Inflammatory macrophage (primary cell): ENCODE results near the gene TUBA4B.

ENCODE experiments used
- DNase-seq, 2 donors: peaks; one replicate each; pipeline ENCODE4 v3.0.0-alpha.2; 2020 to 2022

Gene TUBA4B

DNA sequence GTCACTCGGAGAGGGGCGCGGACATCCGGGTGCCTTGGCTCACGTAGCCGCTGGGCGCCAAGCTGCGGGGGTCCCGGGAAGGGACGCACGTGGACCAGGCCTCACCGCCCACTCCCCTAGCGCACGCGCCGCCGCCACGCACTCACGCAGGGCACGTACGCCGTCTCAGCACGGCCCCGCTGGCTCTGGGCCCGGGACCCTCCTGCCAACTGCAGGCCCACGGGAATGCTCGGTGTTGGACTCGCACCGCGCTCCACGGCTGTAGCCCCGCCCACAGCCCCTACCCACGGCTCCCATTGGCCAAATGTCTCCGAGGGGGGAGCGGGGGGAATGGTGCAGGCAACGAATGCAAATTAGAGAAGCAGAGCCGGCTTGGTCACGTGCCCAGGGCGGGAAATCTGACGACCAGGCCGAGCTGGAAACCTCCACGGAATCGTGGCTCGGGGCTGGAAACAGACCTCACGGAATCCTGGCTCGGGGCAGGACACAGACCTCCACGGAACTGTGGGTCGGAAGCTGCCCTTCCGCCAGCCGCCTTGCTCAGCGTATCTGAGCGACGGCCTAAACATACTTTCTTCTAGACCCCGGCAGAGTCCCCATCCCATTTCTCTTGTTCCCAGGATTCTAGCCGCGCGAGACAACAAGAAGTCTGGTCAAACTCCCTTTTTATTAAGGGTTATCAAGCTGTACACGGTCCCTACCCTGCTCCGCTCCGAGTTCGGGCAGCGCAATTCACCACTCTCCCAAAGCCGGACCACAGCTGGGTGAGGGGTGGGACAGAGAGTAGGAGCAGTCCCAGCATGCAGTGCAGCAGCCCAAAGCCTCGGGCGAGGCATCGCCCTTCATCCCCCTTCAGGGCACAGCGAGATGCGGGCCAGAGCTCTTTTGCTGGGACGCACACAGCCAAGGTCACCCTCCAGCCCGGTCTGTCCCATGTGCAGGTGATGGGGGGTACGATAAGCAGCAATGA, 34.0 kb upstream of the TUBA4B start, which contains the start of gene ABCB6:
Gene ABCB6, minus strand, starts transcription at position 227 of the 970 bp plus-strand sequence. CDS start 285 bp downstream, outside the sequence.
- DNase-seq: peak; percentile 43 to 63

DNA sequence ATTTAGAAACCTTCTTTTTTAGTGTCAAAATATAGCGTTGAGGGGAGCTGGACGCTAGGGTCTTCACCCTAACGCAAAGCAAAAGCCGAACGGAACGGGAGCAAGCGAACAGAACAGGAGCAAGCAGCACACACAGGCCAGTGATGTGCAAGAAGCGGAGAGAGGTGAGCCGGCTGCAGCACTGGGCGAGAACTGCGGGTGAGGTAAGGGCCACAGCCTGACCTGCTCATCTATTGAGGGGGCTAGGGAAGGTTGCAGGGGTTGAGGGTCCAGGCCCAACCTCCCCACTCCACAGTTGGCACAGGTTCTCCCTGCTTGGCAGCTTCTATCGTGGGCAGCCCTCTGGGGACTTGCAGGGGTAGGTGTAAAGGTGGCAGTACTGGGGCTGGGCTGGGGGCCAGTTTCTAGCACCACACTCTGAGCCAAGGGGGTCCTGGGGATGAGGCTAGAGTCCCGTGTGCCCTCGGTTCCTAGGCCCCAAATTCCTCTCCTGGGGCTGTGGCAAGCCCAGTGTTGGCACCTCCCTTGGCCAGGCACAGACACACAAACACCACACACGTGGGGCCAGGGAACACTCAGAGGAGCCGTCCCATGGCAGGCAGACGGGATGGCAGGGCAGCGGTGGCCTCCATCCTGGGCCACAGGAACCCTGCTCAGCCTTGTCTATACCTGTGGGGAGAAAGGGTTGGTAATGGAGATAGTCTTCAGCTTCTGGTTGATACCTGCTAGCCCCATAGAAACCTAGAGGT, 33.1 kb upstream of the TUBA4B start:
- no peak for DNase-seq

DNA sequence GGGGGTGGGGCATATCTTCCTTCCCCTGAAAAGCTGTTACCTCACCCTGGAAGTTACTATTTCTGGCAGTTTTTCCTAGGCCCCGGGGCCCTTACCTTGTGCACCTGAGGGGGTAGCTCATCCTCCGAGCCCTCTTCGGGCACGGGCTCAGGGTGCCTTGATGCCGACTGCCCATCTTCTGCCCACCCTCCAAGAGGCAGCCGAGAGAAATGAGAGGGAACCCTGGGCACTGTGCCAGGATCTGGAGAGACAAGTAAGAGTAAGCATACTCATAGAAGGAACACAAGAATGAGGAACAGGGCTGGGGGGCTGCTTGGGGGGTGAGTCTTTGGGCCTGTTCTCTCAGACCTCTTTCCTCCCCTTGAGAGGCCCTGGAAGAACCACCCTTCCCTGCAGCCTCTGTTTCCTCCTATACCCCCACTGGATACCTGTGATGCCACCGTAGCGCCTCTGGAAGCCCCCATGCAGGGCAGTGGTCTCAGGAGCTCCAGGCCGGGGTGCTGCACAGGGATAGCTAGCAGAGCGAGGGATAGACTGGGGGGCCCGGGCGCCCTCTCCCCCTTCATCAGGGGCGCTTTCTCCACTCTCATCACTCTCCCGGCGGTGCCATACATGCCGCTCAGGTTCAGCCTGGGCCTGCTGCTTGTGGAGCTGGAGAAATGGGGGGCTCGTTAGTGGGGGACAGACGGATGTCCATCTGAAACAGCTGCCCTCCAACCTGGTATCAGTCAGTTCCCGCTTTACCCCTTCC, 32.2 kb upstream of the TUBA4B start:
- no peak for DNase-seq

DNA sequence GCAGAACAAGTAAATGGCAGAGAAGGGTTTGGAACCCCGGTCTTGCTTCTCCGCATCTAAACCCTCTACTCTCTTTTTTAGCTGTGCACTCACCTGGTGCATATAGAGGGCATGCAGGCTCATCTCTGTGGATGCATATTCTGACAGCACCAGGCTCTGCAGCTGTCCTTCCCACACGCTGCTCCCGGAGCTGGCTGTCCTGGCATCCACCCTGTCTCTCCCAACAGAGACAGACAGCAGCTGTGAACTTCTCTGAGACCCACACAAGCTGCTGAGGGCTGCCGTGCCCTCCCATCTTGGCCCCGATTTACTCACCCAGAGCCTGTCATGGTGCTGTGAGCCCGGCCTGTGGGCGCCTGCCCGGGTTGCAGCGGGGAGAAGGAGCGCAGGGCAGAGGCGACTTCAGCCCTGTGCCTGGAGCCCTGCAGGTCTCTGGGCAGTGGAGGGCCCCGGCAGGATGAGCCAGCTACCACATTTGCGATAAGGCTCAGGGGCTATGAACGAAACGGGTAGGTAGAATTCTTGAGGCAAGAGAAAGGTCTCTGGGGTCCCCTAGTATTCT, 31.0 kb upstream of the TUBA4B start:
- DNase-seq: no peak

DNA sequence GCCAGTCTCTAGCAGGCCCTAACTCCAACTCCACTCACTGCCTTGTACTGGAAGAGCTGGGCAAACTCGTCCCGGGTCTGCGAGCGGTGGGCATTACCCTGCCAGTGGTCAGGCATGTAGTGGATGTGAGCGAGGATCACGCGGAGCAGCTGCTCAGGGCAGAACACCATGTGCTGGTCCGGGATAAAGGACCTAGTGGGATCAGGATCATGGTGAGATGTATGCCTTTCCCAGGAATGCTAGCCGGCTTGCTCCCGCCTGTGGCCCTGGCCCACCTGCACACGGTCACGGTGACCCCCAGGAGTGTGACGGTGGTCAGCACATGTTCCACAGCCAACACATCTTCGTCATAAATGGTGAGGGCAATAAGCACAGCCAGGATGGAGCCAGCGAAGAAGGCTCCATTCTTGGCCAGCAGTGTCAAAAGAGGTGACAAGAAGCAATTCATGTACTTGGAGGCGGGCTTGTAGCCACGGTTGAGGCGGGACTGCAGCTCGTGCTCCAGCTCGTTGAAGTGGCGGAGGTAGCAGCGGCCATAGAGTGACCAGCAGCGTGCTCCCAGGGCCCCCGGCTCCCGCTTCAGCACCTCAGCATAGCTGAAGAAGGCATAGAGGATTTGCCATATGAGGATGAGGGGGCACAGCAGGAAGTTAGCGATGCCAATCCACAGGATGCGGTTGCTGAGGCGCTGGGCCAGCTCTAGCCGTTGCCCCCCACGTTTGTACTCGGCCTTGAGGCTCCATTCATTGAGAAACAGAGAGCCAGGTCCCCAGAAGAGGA, 29.0 kb upstream of the TUBA4B start:
- DNase-seq: no peak

DNA sequence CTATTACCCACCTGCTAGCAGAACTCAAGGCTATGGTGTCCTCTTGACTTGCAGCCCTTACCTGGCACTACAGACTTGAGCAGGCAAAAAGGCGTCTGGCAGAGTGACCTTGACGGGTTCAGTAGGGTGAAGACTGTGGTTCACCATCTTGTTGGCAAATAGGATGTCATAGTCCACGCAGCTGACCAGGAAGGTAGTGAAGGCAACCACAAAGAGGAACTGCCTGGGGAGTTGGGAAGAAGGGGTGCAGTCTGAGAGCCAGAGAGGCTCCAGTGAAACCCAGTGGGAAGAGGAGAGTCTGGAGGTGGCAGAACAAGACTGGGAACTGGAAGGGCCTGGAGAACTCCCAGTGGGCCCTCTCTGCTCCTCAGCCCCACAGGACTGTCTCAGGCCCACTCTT, 27.7 kb upstream of the TUBA4B start:
- peak; percentile 76 to 89 for DNase-seq

DNA sequence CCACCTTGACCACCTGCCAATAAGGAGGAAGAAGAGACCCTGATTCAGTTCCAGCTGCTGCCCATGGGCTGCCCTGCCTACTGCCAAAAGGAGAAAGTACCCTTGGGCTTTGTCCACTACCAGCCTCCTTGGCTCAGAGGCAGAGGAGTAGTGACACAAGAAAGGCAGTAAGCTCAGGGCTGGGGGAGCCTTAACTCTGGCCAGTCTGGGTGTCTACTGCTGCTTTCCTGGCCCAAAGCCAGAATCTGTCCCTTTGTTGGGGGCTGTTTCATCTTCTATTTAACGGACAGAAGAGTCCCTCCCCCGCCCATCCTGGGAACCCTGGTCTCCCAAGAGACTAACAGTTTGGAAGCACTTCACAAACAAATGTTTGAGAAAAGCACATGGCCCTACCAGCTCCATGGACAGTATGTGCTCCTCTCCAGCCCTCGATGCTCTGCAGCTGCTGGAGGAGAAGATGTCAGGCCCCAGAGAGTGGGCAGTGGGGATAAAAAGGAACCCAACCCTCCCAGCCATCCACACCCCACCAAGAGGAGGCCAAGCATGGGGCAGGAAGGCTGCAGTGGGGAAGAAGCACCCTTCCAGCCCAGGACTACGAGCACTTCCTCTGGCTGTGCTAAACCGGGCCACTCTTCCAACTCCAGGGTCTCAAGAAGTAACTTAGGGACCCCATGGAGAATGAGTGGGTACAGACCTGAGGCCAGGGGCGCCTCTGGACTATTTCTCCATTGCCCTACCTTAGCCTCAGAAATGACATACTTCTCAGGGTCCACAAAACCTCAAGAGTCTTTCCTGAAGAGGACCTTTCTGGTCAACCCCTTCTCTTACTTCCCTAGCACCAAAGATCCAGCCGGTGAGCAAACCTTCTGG, 24.8 kb upstream of the TUBA4B start:
- DNase-seq: peak in 1 of 2 donors; percentile 46

DNA sequence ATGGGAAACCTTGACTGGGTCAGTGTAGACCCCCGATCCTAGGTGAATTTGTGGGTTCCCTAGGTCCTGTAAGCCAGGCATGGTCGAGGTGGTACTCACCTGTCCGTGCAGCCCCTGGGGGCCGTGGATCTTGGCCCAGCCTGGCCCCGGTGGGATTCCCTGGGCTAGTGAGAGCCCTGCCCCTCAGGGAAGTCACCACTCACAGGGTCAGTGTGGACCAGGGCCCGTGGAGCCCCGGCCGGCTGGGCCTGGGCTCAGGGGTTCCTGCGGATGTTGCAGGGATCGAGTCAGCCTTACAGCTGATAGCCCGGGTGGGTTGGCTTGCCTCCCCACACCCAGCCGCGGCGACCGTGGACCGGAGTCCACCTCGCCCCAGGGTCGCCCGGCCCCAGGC, 24.1 kb upstream of the TUBA4B start:
- DNase-seq: no peak

DNA sequence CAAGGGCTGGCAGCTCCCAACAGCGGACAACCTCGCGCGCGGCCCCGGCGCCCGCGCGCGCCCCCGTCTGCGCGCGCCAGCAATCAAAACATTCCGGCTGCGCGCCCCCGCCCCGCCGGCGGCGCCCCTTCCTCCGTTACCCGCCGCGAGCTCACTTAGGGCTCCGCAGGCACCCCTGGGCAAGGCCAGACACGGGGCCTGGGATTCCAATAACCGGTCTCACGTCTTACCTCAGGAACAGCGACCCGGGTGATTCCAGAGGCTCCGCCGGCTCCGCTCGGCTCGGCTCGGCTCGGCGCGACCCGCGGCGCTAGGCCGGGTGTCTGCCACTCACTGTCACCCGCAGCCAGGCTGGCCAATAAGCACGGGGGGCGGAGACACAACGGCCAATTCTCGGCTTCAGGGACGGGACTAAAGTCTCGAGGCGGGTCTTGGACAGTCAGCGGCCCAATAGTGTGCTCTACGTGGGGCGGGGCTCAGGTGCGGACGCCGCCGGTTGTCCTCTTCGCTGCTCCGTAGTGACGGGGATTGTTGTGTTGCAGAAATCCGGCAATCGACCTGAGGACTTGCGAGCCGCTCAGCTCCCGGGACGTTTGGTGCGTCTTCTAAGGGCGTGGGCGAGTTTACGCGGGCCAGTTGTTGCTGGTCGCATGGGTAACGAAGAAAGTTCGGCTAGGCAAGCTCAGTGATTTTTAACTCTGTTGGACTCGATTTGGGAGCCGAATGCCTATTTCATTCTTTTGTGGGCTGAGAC, 23.6 kb upstream of the TUBA4B start, which contains the start of the genes ANKZF1 and ATG9A:
Gene ANKZF1, plus strand, starts transcription at position 502 of the 754 bp plus-strand sequence. CDS start 452 bp downstream, outside the sequence.
Gene ATG9A, minus strand, starts transcription at position 332 of the 754 bp plus-strand sequence. CDS start 1,612 bp downstream, outside the sequence.
- peak; percentile 99 for DNase-seq

DNA sequence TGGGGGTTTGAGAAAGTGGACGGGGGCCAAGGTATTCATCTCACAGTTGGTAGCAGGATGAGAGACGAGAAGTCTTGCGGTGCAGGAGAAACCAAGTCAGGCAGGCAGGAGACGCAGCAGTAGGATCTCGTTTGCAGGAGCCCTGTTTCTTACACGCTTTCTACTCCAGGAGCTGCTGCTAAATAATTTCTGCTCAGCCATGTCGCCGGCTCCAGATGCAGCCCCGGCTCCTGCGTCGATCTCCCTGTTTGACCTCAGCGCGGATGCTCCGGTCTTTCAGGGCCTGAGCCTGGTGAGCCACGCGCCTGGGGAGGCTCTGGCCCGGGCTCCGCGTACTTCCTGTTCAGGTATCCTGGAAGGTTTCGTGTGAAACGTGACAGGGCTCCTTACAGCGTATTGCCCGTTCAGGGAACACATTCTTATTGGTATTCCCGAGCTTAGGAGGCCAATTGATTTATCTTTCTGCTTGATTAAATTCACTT, 22.9 kb upstream of the TUBA4B start:
- peak; percentile 26 to 50 for DNase-seq

DNA sequence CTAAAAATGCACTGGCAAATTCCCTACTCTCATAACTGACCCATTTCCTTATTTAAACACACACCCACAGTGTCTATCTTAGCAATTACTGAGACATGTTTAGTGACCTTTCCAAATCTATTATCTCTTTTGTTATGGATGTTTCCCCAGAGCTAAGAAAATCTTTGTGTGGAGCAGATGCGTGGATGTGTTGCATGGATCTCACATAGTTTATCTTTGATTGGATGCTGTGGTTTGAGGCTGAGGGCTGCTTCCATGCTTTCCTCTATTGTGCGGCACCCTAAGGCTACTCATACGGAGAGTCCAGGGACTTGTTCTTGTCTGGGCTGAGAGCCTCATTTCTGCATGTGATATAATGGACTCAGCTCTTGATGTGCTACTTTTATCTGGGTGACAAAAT, 18.7 kb upstream of the TUBA4B start:
- no peak for DNase-seq

DNA sequence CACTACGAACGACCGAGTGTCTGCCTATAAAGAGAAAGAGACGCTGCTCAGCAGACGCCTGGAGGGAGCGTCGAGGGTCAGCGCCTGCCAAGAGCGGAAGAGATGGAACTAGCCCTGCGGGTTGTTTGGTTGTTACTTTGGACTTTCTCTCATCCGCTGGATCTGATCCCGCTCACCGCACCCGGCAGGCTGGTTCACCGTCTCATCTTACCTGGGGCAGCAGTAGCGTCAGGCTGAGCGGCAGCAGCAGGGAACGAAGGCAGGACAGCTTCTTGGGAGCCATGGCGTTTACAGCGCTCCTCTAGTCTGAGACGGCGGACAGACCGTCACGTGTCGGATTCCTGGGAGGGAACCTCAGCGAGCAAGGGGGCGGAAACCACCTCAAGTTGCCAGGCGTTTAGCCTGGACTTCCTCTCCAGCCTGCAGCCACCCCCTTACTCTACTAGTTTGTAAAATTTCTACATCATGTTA, 9.7 kb upstream of the TUBA4B start:
- peak; percentile 68 to 76 for DNase-seq

DNA sequence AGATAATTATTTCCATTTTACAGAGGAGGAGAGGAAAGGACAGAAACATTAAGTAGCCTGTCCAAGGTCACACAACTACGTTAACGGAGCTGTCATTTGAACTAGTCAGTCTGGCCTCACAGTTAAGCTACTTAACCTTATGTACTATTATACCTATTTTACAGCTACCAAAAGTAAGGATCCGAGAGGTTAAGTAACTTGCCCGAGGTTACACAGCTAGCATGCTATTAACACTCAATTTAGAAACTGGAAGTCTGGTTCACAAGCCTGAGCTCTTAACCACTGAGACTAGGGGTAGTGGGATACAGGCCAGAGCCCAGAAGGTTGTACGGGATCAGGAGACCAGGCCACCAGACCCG, 8.3 kb upstream of the TUBA4B start:
- no peak for DNase-seq

DNA sequence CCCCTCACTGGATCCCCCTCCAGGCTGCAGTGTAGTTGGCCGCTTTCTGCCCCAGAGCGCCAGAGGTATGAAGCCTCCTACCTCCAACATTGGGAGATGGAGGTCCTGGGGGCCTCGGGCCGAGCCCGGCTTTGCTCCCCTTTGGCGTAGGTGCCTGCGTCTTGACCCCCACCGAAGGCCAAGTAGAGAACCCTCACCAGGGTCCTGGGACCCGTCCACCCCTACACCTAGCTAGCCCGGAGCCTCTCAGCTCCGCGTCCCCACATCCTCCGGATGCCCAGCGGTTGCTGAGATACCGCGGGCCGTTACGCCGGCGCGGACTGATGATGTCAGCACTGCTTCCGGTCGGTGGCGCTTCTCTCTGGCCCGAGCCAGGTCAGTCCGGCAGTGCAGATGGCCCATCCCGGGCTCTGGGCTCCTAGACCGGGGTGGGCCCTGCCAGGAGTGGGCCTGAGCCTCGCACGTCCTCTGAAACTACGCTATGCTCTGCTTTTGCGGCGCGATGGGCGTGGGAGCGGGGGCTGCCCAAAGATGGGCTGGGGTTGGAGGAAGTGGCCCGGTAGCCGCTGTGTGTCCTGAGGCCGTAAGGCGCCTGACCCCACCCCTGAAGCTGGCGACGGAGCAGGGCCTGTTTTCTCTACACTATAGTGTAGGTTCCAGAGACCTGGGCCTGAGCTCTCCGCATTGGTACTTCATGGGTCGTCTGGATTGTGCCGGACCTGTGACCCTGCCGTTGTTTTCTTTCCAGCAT, 7.7 kb upstream of the TUBA4B start, which contains the start of the genes GLB1L and STK16:
Gene GLB1L, minus strand, starts transcription at position 297 of the 751 bp plus-strand sequence. CDS start 1,871 bp downstream, outside the sequence.
Gene STK16, plus strand, starts transcription at position 332 of the 751 bp plus-strand sequence. CDS start 521 bp downstream, outside the sequence.
- peak; percentile 94 for DNase-seq

DNA sequence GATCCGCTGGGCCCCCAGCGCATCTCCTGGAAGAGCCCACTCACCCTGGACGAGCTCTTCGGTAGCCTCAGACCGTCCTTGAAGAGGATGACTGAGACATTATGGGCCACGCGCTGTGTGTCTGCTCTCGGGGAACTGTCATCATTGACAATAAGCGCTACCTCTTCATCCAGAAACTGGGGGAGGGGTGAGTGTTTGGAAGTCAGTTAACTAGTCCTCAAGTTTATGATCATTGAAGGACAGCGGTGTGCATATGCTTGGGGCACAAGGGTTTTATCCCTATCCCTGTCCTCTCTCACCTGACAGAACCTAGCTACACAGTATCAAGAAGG, 7.2 kb upstream of the TUBA4B start:
- no peak for DNase-seq

DNA sequence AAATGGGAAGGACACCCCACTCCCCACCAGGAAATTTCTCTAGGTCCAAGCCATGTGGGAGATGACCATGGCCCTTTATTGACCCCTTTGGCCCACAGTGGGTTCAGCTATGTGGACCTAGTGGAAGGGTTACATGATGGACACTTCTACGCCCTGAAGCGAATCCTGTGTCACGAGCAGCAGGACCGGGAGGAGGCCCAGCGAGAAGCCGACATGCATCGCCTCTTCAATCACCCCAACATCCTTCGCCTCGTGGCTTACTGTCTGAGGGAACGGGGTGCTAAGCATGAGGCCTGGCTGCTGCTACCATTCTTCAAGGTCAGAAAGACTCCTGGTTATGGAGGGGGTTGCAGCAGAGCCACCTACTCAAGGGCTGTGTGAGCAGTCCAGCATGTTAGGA, 6.5 kb upstream of the TUBA4B start:
- no peak for DNase-seq

DNA sequence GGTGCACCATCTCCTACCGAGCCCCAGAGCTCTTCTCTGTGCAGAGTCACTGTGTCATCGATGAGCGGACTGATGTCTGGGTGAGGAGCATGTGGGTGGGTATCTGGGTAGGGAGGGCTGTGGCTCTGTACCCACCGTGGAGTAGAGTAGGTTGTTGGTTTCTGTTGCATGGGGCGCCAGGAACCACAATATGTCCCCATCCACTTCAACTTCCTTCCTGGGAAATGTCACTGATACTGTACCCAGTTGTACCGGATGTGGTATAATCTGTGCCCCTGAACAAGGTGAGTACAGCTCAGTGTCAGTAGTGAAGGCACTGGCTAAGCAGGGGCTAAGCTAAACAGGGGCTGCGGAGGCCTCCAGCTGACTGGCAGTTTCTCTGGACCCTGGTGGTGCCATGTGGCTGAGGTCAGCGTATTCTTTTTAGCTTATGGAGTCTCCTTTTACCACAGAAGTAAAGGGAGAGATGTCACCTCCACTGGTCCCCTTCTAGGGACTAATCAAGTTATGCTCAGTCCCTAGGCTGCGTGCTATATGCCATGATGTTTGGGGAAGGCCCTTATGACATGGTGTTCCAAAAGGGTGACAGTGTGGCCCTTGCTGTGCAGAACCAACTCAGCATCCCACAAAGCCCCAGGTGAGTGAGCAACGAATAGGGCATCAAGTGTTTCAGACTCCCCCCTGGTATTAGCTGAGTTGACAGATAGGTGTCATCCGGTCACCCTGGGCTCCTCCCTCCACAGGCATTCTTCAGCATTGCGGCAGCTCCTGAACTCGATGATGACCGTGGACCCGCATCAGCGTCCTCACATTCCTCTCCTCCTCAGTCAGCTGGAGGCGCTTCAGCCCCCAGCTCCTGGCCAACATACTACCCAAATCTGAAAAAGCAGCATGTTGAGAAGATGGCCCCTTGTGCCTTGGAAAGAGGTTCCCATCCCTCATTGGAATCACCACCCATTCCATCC, 5.1 kb upstream of the TUBA4B start:
- peak in 1 of 2 donors; percentile 39 for DNase-seq
